Activated T-cell treated with anti-CD3 and anti-CD28 coated beads, Interleukin-2, amount 50 U/mL, for 72 hours (primary cell): ENCODE measurements around the gene AADAT. TPM values are rescaled to one million over a fixed set of nuclear protein-coding genes. Genes with fewer than 3 reads are reported as not detected.
"Not testable (repeated sequence)": the region's sequence is repeated elsewhere in the genome, so short reads cannot be mapped to it uniquely, and the experiment has no call there.

Source experiments
- ATAC-seq, 2 donors: fragments of 150-1000 bp; cut with Tn5 transposase; replicated peaks in 1 of 2; 2 replicates each; pipeline ENCODE4 v1.10.0; 2021; ENCODE audit warnings: moderate library complexity in 2 of 2, mild to moderate bottlenecking in 1 of 2
- DNase-seq, 2 donors: peaks; one replicate each; pipeline ENCODE4 v3.0.0; 2021 to 2022; ENCODE audit warnings: mixed read lengths in 1 of 2
- H3K27ac Mint-ChIP-seq: one replicate; pipeline ENCODE4 v1.8.0; 2022; ENCODE audit warnings: mild to moderate bottlenecking, moderate library complexity, mixed read lengths
- H3K27me3 Mint-ChIP-seq: one replicate; pipeline ENCODE4 v1.8.0; 2022; ENCODE audit warnings: low read depth, mixed read lengths
- H3K36me3 Mint-ChIP-seq, 2 donors: one replicate each; pipeline ENCODE4 v1.8.0; 2022; ENCODE audit warnings: mixed read lengths in 2 of 2, mild to moderate bottlenecking in 1 of 2; ENCODE audit not compliant: insufficient read depth in 2 of 2
- H3K4me1 Mint-ChIP-seq: one replicate; pipeline ENCODE4 v1.8.0; 2022; ENCODE audit warnings: low read depth, mixed read lengths
- H3K4me3 Mint-ChIP-seq, 2 donors: one replicate each; pipeline ENCODE4 v1.8.0; 2022; ENCODE audit warnings: mild to moderate bottlenecking in 2 of 2, mixed read lengths in 2 of 2, moderate library complexity in 2 of 2
- H3K9me3 Mint-ChIP-seq, 2 donors: one replicate each; pipeline ENCODE4 v1.8.0; 2022; ENCODE audit warnings: mixed read lengths in 2 of 2
- total RNA-seq, 2 donors: library from RNA; stranded (reverse); gene quantifications; one replicate each; pipeline ENCODE4 v1.2.3, GENCODE V29; 2022

AADAT gene
- under 1 TPM in 1 of 2 donors, not detected in 1; 0.38 TPM for total RNA-seq

- ATAC-seq (peak; percentile 84 to 90), DNase-seq (peak; percentile 48 to 53)
- Mint-ChIP-seq H3K27me3 (peaks cover 49% of the 10 kb centered on the region), H3K4me1 (peaks cover 7% of the 10 kb centered on the region), H3K4me3 (peak within 1 kb of the TSS; percentile 75 to 77), H3K36me3 (no peaks in the 10 kb centered on the region), H3K9me3 (no peaks in the 10 kb centered on the region), H3K27ac (no peak within 1 kb of the TSS)
These were observed at the start of gene AADAT for GRCh38 chr4:170089668-170090351. TSS of gene AADAT (minus strand) at chr4:170089956. CDS start at chr4:170089690, 266 bp downstream.

GRCh38 chr4:170138580-170139194 lies 48.9 kb upstream of the AADAT start:
- Mint-ChIP-seq H3K27ac (no peak overlapping the region), H3K27me3 (no peaks in the 10 kb centered on the region), H3K4me1 (peaks cover 7% of the 10 kb centered on the region), H3K9me3 (no peaks in the 10 kb centered on the region), H3K4me3 (no peak overlapping the region), H3K36me3 (no peaks in the 10 kb centered on the region)
- ATAC-seq, result peak; percentile 52 to 58
- DNase-seq, result peak; percentile 62 to 76

- Mint-ChIP-seq H3K9me3 (peaks cover 0 to 4% of the 10 kb centered on the region in 2 donors), H3K27me3 (no peaks in the 10 kb centered on the region), H3K4me1 (peaks cover 7% of the 10 kb centered on the region), H3K4me3 (no peak overlapping the region), H3K27ac (no peak overlapping the region), H3K36me3 (no peaks in the 10 kb centered on the region)
- no peak for DNase-seq
- no peak for ATAC-seq
These were observed 48.2 kb upstream of the AADAT start for GRCh38 chr4:170137927-170138326.

GRCh38 chr4:170137466-170137865 lies 47.7 kb upstream of the AADAT start:
- Mint-ChIP-seq H3K4me3 (no peak overlapping the region), H3K27me3 (no peaks in the 10 kb centered on the region), H3K9me3 (peaks cover 0 to 4% of the 10 kb centered on the region in 2 donors), H3K27ac (no peak overlapping the region), H3K4me1 (peaks cover 7% of the 10 kb centered on the region), H3K36me3 (no peaks in the 10 kb centered on the region)
- ATAC-seq (no peak), DNase-seq (no peak)

GRCh38 chr4:170134821-170135220 lies 45.1 kb upstream of the AADAT start:
- H3K27ac Mint-ChIP-seq, result no peak overlapping the region
- H3K9me3 Mint-ChIP-seq, result peaks cover 0 to 4% of the 10 kb centered on the region in 2 donors
- peaks cover 7% of the 10 kb centered on the region for H3K4me1 Mint-ChIP-seq
- no peaks in the 10 kb centered on the region for H3K27me3 Mint-ChIP-seq
- no peak for DNase-seq
- H3K36me3 Mint-ChIP-seq, result no peaks in the 10 kb centered on the region
- no peak overlapping the region for H3K4me3 Mint-ChIP-seq
- no peak for ATAC-seq

GRCh38 chr4:170128219-170128804 lies 38.6 kb upstream of the AADAT start:
- Mint-ChIP-seq H3K4me1 (no peaks in the 10 kb centered on the region), H3K36me3 (no peaks in the 10 kb centered on the region), H3K9me3 (peaks cover 0 to 3% of the 10 kb centered on the region in 2 donors), H3K27ac (no peak overlapping the region), H3K4me3 (no peak overlapping the region), H3K27me3 (no peaks in the 10 kb centered on the region)
- ATAC-seq (no peak), DNase-seq (no peak)

- Mint-ChIP-seq H3K27me3 (no peaks in the 10 kb centered on the region), H3K4me3 (no peak overlapping the region)
- ATAC-seq, result no peak
These were observed 38.0 kb upstream of the AADAT start for GRCh38 chr4:170127758-170128157.

GRCh38 chr4:170124406-170124805 lies 34.6 kb upstream of the AADAT start:
- no peaks in the 10 kb centered on the region for H3K4me1 Mint-ChIP-seq
- no peaks in the 10 kb centered on the region for H3K27me3 Mint-ChIP-seq
- H3K27ac Mint-ChIP-seq, result no peak overlapping the region
- H3K36me3 Mint-ChIP-seq, result no peaks in the 10 kb centered on the region
- H3K9me3 Mint-ChIP-seq, result no peaks in the 10 kb centered on the region
- ATAC-seq (no peak), DNase-seq (no peak)
- H3K4me3 Mint-ChIP-seq, result no peak overlapping the region

More at GRCh38 chr4:170127758-170128157, 38.0 kb upstream of the AADAT start:
- Mint-ChIP-seq H3K36me3 (no peaks in the 10 kb centered on the region), H3K9me3 (no peaks in the 10 kb centered on the region), H3K27ac (no peak overlapping the region), H3K4me1 (no peaks in the 10 kb centered on the region)
- no peak for DNase-seq

GRCh38 chr4:170122252-170122651 lies 32.5 kb upstream of the AADAT start:
- Mint-ChIP-seq H3K27me3 (peaks cover 5% of the 10 kb centered on the region), H3K36me3 (no peaks in the 10 kb centered on the region), H3K4me1 (no peaks in the 10 kb centered on the region), H3K27ac (no peak overlapping the region), H3K4me3 (no peak overlapping the region), H3K9me3 (no peaks in the 10 kb centered on the region)
- ATAC-seq (no peak), DNase-seq (no peak)

GRCh38 chr4:170114636-170115035 lies 24.9 kb upstream of the AADAT start:
- Mint-ChIP-seq H3K4me1 (no peaks in the 10 kb centered on the region), H3K36me3 (no peaks in the 10 kb centered on the region), H3K27ac (no peak overlapping the region), H3K27me3 (peaks cover 17% of the 10 kb centered on the region), H3K4me3 (no peak overlapping the region), H3K9me3 (no peaks in the 10 kb centered on the region)
- DNase-seq (no peak), ATAC-seq (no peak)

GRCh38 chr4:170114183-170114582 lies 24.4 kb upstream of the AADAT start:
- H3K4me3 Mint-ChIP-seq, H3K4me1 Mint-ChIP-seq, DNase-seq, H3K27ac Mint-ChIP-seq, H3K9me3 Mint-ChIP-seq, H3K36me3 Mint-ChIP-seq, ATAC-seq: not testable (repeated sequence)
- H3K27me3 Mint-ChIP-seq, result peaks cover 19% of the 10 kb centered on the region

- Mint-ChIP-seq H3K27me3 (peaks cover 11% of the 10 kb centered on the region), H3K4me3 (no peak overlapping the region), H3K27ac (no peak overlapping the region), H3K9me3 (no peaks in the 10 kb centered on the region), H3K4me1 (no peaks in the 10 kb centered on the region), H3K36me3 (no peaks in the 10 kb centered on the region)
- ATAC-seq (no peak), DNase-seq (no peak)
These were observed 21.8 kb upstream of the AADAT start for GRCh38 chr4:170111546-170111945.

- Mint-ChIP-seq H3K4me3 (no peak overlapping the region), H3K27ac (no peak overlapping the region), H3K4me1 (no peaks in the 10 kb centered on the region), H3K9me3 (no peaks in the 10 kb centered on the region), H3K36me3 (no peaks in the 10 kb centered on the region), H3K27me3 (peaks cover 11% of the 10 kb centered on the region)
- DNase-seq, result no peak
- no peak for ATAC-seq
These were observed 21.3 kb upstream of the AADAT start for GRCh38 chr4:170111085-170111484.
